ENCODE measurements around the gene SLC6A12. TPM values are rescaled to one million over a fixed set of nuclear protein-coding genes. Genes with fewer than 3 reads are reported as not detected.

SLC6A12 gene
- total and polyA plus RNA-seq, 5 experiments from 2014 or later, result 0.78 TPM; not detected in 4

DNA sequence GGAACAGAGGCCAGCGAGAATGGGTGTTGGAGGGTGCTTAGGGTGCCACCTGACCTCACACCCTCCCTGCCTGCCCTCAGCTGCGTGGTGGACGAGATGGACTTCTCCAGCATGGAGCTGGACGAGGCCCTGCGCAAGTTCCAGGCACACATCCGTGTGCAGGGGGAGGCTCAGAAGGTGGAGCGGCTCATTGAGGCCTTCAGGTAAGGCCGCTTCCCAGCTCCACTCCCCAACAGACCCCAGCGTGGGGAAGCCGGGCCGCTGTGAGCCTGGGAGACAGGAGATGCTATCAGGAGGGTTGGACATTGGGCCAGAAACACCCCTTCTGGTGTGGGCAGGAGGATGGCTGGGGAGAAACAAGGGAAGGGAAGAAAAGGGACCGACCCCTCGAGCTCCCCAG is 57.0 kb downstream of the SLC6A12 start:
- no peaks in the 10 kb centered on the region for H3K9me3 Mint-ChIP-seq
- no peak overlapping the region for H3K4me3 Mint-ChIP-seq
- ATAC-seq (no peak), DNase-seq (no peak)
- POLR2A ChIA-PET, result no interaction called here
- no peaks in the 10 kb centered on the region for H3K36me3 Mint-ChIP-seq
- no peak overlapping the region for H3K27ac Mint-ChIP-seq
- H3K4me1 Mint-ChIP-seq, result peaks cover 8 to 12% (median 10%) of the 10 kb centered on the region in 4 donors
- H3K27me3 Mint-ChIP-seq, result peaks cover 0 to 13% (median 0%) of the 10 kb centered on the region in 5 donors

- Mint-ChIP-seq H3K4me3 (no peak overlapping the region), H3K27me3 (peaks cover 0 to 17% (median 0%) of the 10 kb centered on the region in 5 donors), H3K27ac (no peak overlapping the region), H3K4me1 (peaks cover 8 to 12% (median 11%) of the 10 kb centered on the region in 4 donors), H3K36me3 (no peaks in the 10 kb centered on the region), H3K9me3 (no peaks in the 10 kb centered on the region)
- ATAC-seq (no peak), DNase-seq (no peak)
- POLR2A ChIA-PET, result no interaction called here
Observed at GRCh38 chr12:155646-156045, 58.3 kb downstream of the SLC6A12 start.

- Mint-ChIP-seq H3K9me3 (no peaks in the 10 kb centered on the region), H3K4me1 (peaks cover 8 to 12% (median 11%) of the 10 kb centered on the region in 4 donors), H3K4me3 (no peak overlapping the region), H3K36me3 (no peaks in the 10 kb centered on the region), H3K27ac (no peak overlapping the region), H3K27me3 (peaks cover 0 to 18% (median 0%) of the 10 kb centered on the region in 5 donors)
- ATAC-seq (no peak), DNase-seq (no peak)
- POLR2A ChIA-PET, result no interaction called here
Observed at GRCh38 chr12:155006-155405, 59.0 kb downstream of the SLC6A12 start.

DNA sequence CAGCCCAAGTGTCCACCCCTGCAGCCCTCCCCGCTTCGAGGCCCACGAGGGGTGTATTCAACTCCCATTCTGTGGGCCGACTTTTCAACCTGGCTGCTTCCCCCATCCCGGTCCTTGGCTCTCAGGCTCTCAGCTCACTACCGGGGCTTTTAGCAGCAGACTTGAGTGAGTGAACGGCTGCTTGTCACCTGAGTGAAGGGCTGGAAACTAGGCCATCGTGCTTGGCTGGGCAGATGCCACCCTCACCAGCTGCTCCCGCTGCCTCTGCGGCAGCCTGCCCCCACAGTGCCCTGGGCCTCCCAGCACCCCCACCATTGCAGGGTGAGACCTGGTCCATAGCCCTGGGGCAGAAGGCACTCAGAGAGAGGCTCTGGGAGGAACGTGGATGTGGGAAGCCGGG is 59.9 kb downstream of the SLC6A12 start:
- ATAC-seq, result no peak
- no peak for DNase-seq
- POLR2A ChIA-PET, result no interaction called here
- Mint-ChIP-seq H3K27ac (no peak overlapping the region), H3K4me1 (peaks cover 8 to 12% (median 11%) of the 10 kb centered on the region in 4 donors), H3K27me3 (peaks cover 0 to 18% (median 0%) of the 10 kb centered on the region in 5 donors), H3K9me3 (no peaks in the 10 kb centered on the region), H3K36me3 (no peaks in the 10 kb centered on the region), H3K4me3 (no peak overlapping the region)

GRCh38 chr12:153080-153746 is 60.7 kb downstream of the SLC6A12 start:
- peak overlapping the region in 2 of 10 donors; percentile 32 to 43 for H3K27ac Mint-ChIP-seq
- peak; percentile 89 to 92 for ATAC-seq

DNA sequence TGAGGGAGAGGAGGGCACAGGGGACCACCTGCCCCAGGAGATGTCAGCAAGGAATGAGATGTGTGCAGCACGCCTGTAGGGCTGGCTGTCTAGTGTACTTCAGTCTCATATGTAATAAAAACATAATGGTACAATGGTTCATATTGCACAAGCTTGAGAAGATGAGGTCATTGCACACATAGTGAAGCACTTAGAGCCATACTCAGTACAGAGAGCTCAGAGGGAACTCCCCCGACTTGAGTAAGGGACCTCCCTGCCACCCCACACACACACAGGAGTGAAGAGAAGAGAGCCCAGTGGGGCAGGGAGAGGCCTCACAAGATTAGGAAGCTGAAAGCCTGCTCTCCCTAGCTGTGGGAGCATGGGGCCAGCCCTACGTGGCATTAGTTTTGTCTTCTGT is 61.5 kb downstream of the SLC6A12 start:
- no peaks in the 10 kb centered on the region for H3K9me3 Mint-ChIP-seq
- H3K27ac Mint-ChIP-seq, result peak overlapping the region in 1 of 10 donors; percentile 56
- POLR2A ChIA-PET, result no interaction called here

More at GRCh38 chr12:153080-153746, 60.7 kb downstream of the SLC6A12 start:
- peaks cover 0 to 18% (median 0%) of the 10 kb centered on the region in 5 donors for H3K27me3 Mint-ChIP-seq
- no peaks in the 10 kb centered on the region for H3K9me3 Mint-ChIP-seq
- peak; percentile 15 to 68 (median 36) for DNase-seq
- no peaks in the 10 kb centered on the region for H3K36me3 Mint-ChIP-seq
- H3K4me3 Mint-ChIP-seq, result no peak overlapping the region
- peaks cover 8 to 12% (median 11%) of the 10 kb centered on the region in 4 donors for H3K4me1 Mint-ChIP-seq
- POLR2A ChIA-PET, result no interaction called here

DNA sequence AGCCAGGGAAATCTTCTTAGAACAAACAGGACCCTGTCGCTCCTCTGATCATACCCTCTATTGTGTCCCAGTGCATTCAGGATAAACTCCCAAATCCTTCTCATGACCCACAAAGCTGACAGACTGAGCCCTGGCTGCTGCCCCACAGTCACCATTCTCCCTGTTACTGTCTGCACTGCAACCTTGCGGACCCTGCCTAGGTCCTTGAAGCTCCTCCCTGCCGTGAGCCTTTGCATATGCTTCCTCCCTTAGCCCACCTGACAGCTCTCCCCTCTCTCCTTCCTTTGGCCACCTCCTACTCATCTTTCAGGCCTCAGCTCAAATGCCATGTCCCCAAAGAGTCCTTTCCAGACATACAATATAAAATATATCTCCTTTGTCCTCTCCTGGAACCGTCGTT is 62.4 kb downstream of the SLC6A12 start:
- ATAC-seq (no peak), DNase-seq (no peak)
- POLR2A ChIA-PET, result no interaction called here
- Mint-ChIP-seq H3K27me3 (peaks cover 0 to 18% (median 0%) of the 10 kb centered on the region in 5 donors), H3K9me3 (no peaks in the 10 kb centered on the region), H3K4me3 (no peak overlapping the region), H3K36me3 (no peaks in the 10 kb centered on the region), H3K27ac (peak overlapping the region in 2 of 10 donors; percentile 23 to 45), H3K4me1 (peaks cover 8 to 12% (median 11%) of the 10 kb centered on the region in 4 donors)

More for the DNA sequence above, 61.5 kb downstream of the SLC6A12 start:
- DNase-seq, result no peak
- no peaks in the 10 kb centered on the region for H3K36me3 Mint-ChIP-seq
- ATAC-seq, result no peak
- no peak overlapping the region for H3K4me3 Mint-ChIP-seq
- peaks cover 0 to 18% (median 0%) of the 10 kb centered on the region in 5 donors for H3K27me3 Mint-ChIP-seq
- H3K4me1 Mint-ChIP-seq, result peaks cover 8 to 12% (median 11%) of the 10 kb centered on the region in 4 donors

GRCh38 chr12:148676-149416 is 65.1 kb downstream of the SLC6A12 start:
- ATAC-seq (no peak), DNase-seq (no peak)
- Mint-ChIP-seq H3K27ac (no peak overlapping the region), H3K27me3 (peaks cover 0 to 13% (median 0%) of the 10 kb centered on the region in 5 donors), H3K36me3 (no peaks in the 10 kb centered on the region), H3K4me3 (no peak overlapping the region), H3K4me1 (peaks cover 14 to 20% (median 17%) of the 10 kb centered on the region in 4 donors), H3K9me3 (no peaks in the 10 kb centered on the region)
- POLR2A ChIA-PET, result no interaction called here

DNA sequence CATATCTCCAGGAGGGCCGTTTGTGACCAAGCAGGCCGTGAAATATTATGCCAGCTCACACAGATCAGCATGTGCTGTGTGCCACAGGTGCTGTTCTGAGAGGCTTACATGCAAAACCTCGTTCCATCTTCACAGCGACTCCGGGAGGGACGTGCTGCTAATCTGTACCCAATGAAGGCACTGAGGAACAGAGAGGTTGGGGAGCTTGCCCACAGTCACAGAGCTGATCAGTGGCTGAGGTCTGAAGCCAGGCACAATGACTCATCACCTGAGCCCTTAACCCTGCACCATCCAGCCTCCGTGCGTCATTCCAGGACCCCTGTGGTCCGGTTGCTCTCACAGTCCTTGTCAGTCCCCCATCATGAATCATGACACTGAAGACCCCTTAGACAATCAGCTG is 66.7 kb downstream of the SLC6A12 start:
- no peak overlapping the region for H3K27ac Mint-ChIP-seq
- H3K36me3 Mint-ChIP-seq, result no peaks in the 10 kb centered on the region
- H3K4me3 Mint-ChIP-seq, result no peak overlapping the region
- POLR2A ChIA-PET, result no interaction called here
- ATAC-seq, result no peak
- no peaks in the 10 kb centered on the region for H3K9me3 Mint-ChIP-seq
- DNase-seq, result no peak
- peaks cover 4 to 10% (median 8%) of the 10 kb centered on the region in 4 donors for H3K4me1 Mint-ChIP-seq
- peaks cover 0 to 9% (median 1%) of the 10 kb centered on the region in 5 donors for H3K27me3 Mint-ChIP-seq

DNA sequence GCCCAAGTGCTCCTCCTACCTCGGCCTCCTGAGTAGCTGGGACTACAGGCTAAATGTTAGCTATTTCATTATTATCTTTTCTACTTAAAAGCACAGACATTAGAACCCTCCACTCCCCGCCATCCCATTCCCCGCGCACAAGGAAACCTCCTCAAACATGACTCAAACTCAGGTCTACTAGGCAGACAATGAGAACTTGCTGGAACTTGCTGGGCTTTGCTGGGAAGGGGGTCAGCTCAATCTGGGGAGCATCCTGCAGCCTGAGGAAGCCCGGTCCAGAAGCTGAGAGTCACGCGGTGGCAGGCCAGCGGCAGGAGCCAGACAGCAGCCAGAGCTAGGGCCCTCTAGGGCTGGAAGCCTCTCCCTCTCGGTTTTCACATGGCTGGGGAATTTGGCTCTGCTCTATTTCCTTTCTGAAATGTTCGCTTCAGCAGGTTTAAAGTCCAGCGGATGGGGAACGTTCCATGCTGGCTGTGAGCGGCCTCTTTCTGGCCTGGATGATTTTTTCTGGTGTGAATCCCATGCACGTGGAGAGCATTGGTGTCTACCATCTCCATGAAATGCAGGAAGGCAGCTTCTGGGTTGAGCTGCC is 68.5 kb downstream of the SLC6A12 start:
- Mint-ChIP-seq H3K4me3 (no peak overlapping the region), H3K4me1 (peaks cover 3 to 17% (median 9%) of the 10 kb centered on the region in 4 donors), H3K27me3 (peaks cover 0 to 27% (median 5%) of the 10 kb centered on the region in 5 donors), H3K36me3 (no peaks in the 10 kb centered on the region), H3K9me3 (no peaks in the 10 kb centered on the region), H3K27ac (peak overlapping the region in 3 of 10 donors; percentile 13 to 46 (median 34))
- POLR2A ChIA-PET, result no interaction called here
- no peak for DNase-seq
- no peak for ATAC-seq

GRCh38 chr12:144650-145284 is 69.2 kb downstream of the SLC6A12 start:
- no peaks in the 10 kb centered on the region for H3K9me3 Mint-ChIP-seq
- no peak for DNase-seq
- peaks cover 0 to 34% (median 10%) of the 10 kb centered on the region in 5 donors for H3K27me3 Mint-ChIP-seq
- H3K4me1 Mint-ChIP-seq, result peaks cover 3 to 24% (median 11%) of the 10 kb centered on the region in 4 donors
- H3K27ac Mint-ChIP-seq, result peak overlapping the region in 4 of 10 donors; percentile 13 to 86 (median 40)
- POLR2A ChIA-PET, result no interaction called here
- H3K4me3 Mint-ChIP-seq, result peak overlapping the region in 1 of 10 donors; percentile 17
- no peak for ATAC-seq
- H3K36me3 Mint-ChIP-seq, result no peaks in the 10 kb centered on the region

DNA sequence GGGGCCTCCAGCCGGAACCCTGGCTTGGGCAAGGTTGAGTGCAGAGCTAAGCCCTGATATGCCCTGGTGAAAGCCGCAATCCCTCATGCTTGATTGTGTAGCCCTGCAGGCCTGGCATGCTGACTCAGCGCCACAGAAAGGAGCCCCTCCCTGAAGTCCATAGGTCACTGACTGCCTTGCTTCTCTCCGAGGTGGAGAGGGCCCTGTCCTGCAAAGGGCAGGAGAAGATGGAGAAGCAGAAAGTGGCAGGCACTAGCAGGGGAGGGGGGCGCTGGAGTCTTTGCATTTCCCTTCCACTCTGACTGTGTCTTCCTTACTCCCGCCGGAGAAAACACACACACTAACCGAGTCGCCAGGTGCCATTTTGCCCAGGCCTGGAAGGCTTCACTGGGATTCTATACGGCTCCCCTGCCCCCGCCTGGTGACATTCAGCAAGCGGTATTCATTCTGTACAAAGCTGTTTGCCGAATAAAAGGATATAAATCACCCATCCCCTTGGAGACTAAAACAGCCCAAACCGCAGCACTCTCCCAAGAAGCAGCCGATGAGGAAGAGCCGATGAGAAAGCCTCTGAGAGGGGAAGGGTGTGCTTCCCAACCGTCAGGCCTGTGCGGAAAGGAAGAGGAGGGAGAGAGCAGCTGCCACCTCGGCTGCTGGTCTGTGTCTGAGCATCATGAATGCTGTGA is 69.8 kb downstream of the SLC6A12 start:
- POLR2A ChIA-PET, result no interaction called here
- Mint-ChIP-seq H3K4me1 (peaks cover 5 to 31% (median 16%) of the 10 kb centered on the region in 4 donors), H3K27me3 (peaks cover 2 to 40% (median 10%) of the 10 kb centered on the region in 5 donors), H3K27ac (peak overlapping the region in 4 of 10 donors; percentile 25 to 86 (median 64)), H3K4me3 (peak overlapping the region in 3 of 10 donors; percentile 17 to 24 (median 23)), H3K9me3 (no peaks in the 10 kb centered on the region), H3K36me3 (no peaks in the 10 kb centered on the region)
- DNase-seq (no peak), ATAC-seq (no peak)

All from naive thymus-derived CD8-positive, alpha-beta T cell (primary cell).